Keratinocyte (primary cell): ENCODE results near the gene EXOSC9. TPM values are rescaled to one million over a fixed set of nuclear protein-coding genes. Genes with fewer than 3 reads are reported as not detected.

Experiments
- DNase-seq: peaks from one replicate; pipeline ENCODE4 v3.0.0-alpha.2; 2011; ENCODE audit warnings: low read depth, missing footprints, low spot score
- FAIRE-seq: peaks from 2 replicates; lab custom pipeline; 2011; peaks lifted over from hg19 to GRCh38; lab: Jason Lieb, UNC
- H2AFZ ChIP-seq: 2 replicates; pipeline ENCODE4 v1.6.0; 2012; ENCODE audit warnings: low read length, control low read depth, inconsistent platforms; ENCODE audit not compliant: control insufficient read depth
- H3K27ac ChIP-seq: 2 replicates; pipeline ENCODE4 v1.5.1; 2011; ENCODE audit warnings: low read length; ENCODE audit not compliant: control insufficient read depth, insufficient read depth
- H3K27me3 ChIP-seq: 3 replicates; pipeline ENCODE4 v1.6.0; 2011; ENCODE audit warnings: low read length; ENCODE audit not compliant: control insufficient read depth, insufficient read depth; ENCODE audit errors: extremely low read depth
- H3K36me3 ChIP-seq, 2 experiments: 2 replicates in 1 of 2; 3 replicates in 1 of 2; pipeline ENCODE4 v1.5.1; 2011; ENCODE audit warnings: low read length in 2 of 2, mild to moderate bottlenecking in 1 of 2; ENCODE audit not compliant: control insufficient read depth in 2 of 2, insufficient read depth in 2 of 2; ENCODE audit errors: extremely low read depth in 1 of 2
- H3K4me1 ChIP-seq: 3 replicates; pipeline ENCODE4 v1.5.1; 2011; ENCODE audit warnings: low read length; ENCODE audit not compliant: control insufficient read depth, insufficient read depth; ENCODE audit errors: extremely low read depth
- H3K4me2 ChIP-seq: 3 replicates; pipeline ENCODE4 v1.6.0; 2011; ENCODE audit warnings: low read depth, low read length; ENCODE audit not compliant: control insufficient read depth, insufficient read depth; ENCODE audit errors: extremely low read depth
- H3K4me3 ChIP-seq, 3 experiments: fragments of 200-600 bp in 1 of 3; sonication (generic) in 1 of 3; 2 replicates in 2 of 3; 3 replicates in 1 of 3; pipeline ENCODE4 v1.5.1; 2011 to 2016; ENCODE audit warnings: low read length in 3 of 3, mild to moderate bottlenecking in 3 of 3, control low read depth in 2 of 3, inconsistent platforms in 1 of 3, low read depth in 1 of 3, mixed read lengths in 1 of 3, mixed run types in 1 of 3, moderate library complexity in 1 of 3; ENCODE audit not compliant: control insufficient read depth in 2 of 3, insufficient read depth in 2 of 3; ENCODE audit errors: extremely low read depth in 1 of 3
- H3K79me2 ChIP-seq: 2 replicates; pipeline ENCODE4 v1.6.0; 2012; ENCODE audit warnings: low read length; ENCODE audit not compliant: control insufficient read depth, insufficient read depth
- H3K9ac ChIP-seq: 3 replicates; pipeline ENCODE4 v1.6.0; 2011; ENCODE audit warnings: low read length; ENCODE audit not compliant: control insufficient read depth, insufficient read depth; ENCODE audit errors: extremely low read depth
- H3K9me1 ChIP-seq: 3 replicates; pipeline ENCODE4 v1.6.0; 2011; ENCODE audit warnings: low read length; ENCODE audit not compliant: control insufficient read depth, insufficient read depth; ENCODE audit errors: extremely low read depth
- H3K9me3 ChIP-seq: 2 replicates; pipeline ENCODE4 v1.5.1; 2012; ENCODE audit warnings: low read depth, low read length; ENCODE audit not compliant: control insufficient read depth
- H4K20me1 ChIP-seq: 3 replicates; pipeline ENCODE4 v1.6.0; 2011; ENCODE audit warnings: low read length; ENCODE audit not compliant: control insufficient read depth, insufficient read depth; ENCODE audit errors: extremely low read depth
- EZH2 ChIP-seq: IDR thresholded peaks from one replicate; pipeline ENCODE4 v1.6.1; 2012; ENCODE audit warnings: inconsistent platforms, mild to moderate bottlenecking, low read length, moderate library complexity
- dilution Hi-C: fragments of 300-500 bp; cut with MboI; formaldehyde crosslinking; loops from one replicate; pipeline ENCODE4 v1.7.0; 2020; ENCODE audit warnings: low sequenced_read_pairs; ENCODE audit not compliant: extremely low pct_ligation_motif_present
- polyA plus RNA-seq, 5 experiments: library from polyadenylated mRNA; depleted of rRNA in 3 of 5; stranded (reverse) in 3 of 5; stranded (forward) in 1 of 5; unstranded in 1 of 5; fragments of >200 nt; gene quantifications; 1 replicate in 1 of 5; 2 replicates in 3 of 5; 3 replicates in 1 of 5; pipeline versions ENCODE4 v1.2.1 to v1.2.3, GENCODE V29; 2011 to 2012; ENCODE audit warnings: missing spikeins in 2 of 5, low read depth in 1 of 5, low replicate concordance in 1 of 5
- TF ChIP-seq, protein P1 (sequence below), 3 experiments: IDR thresholded peaks in 1 of 3; conservative IDR thresholded peaks in 1 of 3; optimal IDR thresholded peaks in 1 of 3; 2 replicates in 2 of 3; 3 replicates in 1 of 3; pipeline versions ENCODE3 to v1.5.1; 2011; ENCODE audit warnings: low read length in 3 of 3, mild to moderate bottlenecking in 3 of 3, moderate library complexity in 2 of 3, control low read depth in 1 of 3, inconsistent platforms in 1 of 3; ENCODE audit not compliant: insufficient read depth in 2 of 3; ENCODE audit errors: extremely low read depth in 1 of 3

EXOSC9 gene
- polyA plus RNA-seq, 1 donor (not counting 4 experiments of a cell fraction or from before 2014, with no cell fraction given): 35.4 TPM

DNA sequence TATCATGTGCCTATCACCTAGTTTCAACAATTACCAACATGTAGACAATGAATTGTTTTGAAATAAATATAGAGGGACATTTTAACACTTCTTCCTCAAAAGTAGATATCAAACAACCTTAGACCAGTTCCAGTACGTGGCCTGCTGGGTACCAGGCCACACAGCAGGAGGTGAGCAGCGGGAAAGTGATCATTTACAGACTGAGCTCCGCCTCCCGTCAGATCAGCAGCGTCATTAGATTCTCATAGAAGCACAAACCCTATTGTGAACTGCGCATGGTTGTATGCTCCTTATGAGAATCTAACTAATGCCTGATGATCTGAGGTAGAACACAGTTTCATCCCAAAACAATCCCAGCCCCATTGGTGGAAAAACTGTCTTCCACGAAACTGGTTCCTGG is 62.7 kb downstream of the EXOSC9 start:
- dilution Hi-C loops: no loop called here
- peaks cover 3 to 6% of the 10 kb centered on the region in 2 experiments for H3K36me3 ChIP-seq
- DNase-seq (no peak), FAIRE-seq (no peak)
- peaks cover 3% of the 10 kb centered on the region for H3K4me1 ChIP-seq
- no peak overlapping the region for H3K9ac ChIP-seq
- H3K4me3 ChIP-seq: no peak overlapping the region
- H3K4me2 ChIP-seq: no peak overlapping the region
- H3K27ac ChIP-seq: no peak overlapping the region
- H3K9me3 ChIP-seq: no peaks in the 10 kb centered on the region
- peaks cover 2% of the 10 kb centered on the region for H3K79me2 ChIP-seq
- TF ChIP-seq, protein P1, sequence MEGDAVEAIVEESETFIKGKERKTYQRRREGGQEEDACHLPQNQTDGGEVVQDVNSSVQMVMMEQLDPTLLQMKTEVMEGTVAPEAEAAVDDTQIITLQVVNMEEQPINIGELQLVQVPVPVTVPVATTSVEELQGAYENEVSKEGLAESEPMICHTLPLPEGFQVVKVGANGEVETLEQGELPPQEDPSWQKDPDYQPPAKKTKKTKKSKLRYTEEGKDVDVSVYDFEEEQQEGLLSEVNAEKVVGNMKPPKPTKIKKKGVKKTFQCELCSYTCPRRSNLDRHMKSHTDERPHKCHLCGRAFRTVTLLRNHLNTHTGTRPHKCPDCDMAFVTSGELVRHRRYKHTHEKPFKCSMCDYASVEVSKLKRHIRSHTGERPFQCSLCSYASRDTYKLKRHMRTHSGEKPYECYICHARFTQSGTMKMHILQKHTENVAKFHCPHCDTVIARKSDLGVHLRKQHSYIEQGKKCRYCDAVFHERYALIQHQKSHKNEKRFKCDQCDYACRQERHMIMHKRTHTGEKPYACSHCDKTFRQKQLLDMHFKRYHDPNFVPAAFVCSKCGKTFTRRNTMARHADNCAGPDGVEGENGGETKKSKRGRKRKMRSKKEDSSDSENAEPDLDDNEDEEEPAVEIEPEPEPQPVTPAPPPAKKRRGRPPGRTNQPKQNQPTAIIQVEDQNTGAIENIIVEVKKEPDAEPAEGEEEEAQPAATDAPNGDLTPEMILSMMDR (optimal IDR thresholded peaks at IDR 0.05 in 1 of 3, IDR thresholded peaks at IDR 0.05 in 1 of 3, conservative IDR thresholded peaks at IDR 0.05 in 1 of 3; ENCODE audit: extremely low read depth in 1 of 3, insufficient read depth in 2 of 3, low read length in 3 of 3): no peak
- TF ChIP-seq EZH2: no peak
- no peak overlapping the region for H2AFZ ChIP-seq
- H3K9me1 ChIP-seq: no peaks in the 10 kb centered on the region
- H4K20me1 ChIP-seq: no peaks in the 10 kb centered on the region
- no peaks in the 10 kb centered on the region for H3K27me3 ChIP-seq

Other genes starting within 250 kb of the EXOSC9 start
- 318 to 527 TPM (median 512 TPM) in 3 replicates for gene ANXA5, start 104.3 kb upstream of the EXOSC9 start, polyA plus RNA-seq
- 0.03 TPM in 1 of 3 replicates, not detected in the others for gene SMIM43, start 36.2 kb upstream of the EXOSC9 start, polyA plus RNA-seq
- gene CCNA2, start 22.6 kb downstream of the EXOSC9 start, polyA plus RNA-seq: 4.7 to 27.4 TPM (median 17.7 TPM) in 3 replicates
- gene BBS7, start 69.2 kb downstream of the EXOSC9 start, polyA plus RNA-seq: 18.5 to 34.8 TPM (median 19.0 TPM) in 3 replicates
- gene TRPC3, start 150.7 kb downstream of the EXOSC9 start, polyA plus RNA-seq: 0.02 TPM in 1 of 3 replicates, not detected in the others